Measurements from ENCODE around the gene TBC1D9B. TPM values are rescaled to one million over a fixed set of nuclear protein-coding genes. Genes with fewer than 3 reads are reported as not detected.

Gene TBC1D9B
- total RNA-seq, 1 donor, result 72.2 TPM

GRCh38 chr5:179870952-179871351 lies 36.7 kb downstream of the TBC1D9B start:
- no peak for DNase-seq (ENCODE audit: low read depth in 2 of 3, low spot score in 2 of 3)

GRCh38 chr5:179870403-179870903 lies 37.2 kb downstream of the TBC1D9B start:
- DNase-seq (ENCODE audit: low read depth in 2 of 3, low spot score in 2 of 3), result peak in 2 of 3 donors; percentile 56 to 57

DNA sequence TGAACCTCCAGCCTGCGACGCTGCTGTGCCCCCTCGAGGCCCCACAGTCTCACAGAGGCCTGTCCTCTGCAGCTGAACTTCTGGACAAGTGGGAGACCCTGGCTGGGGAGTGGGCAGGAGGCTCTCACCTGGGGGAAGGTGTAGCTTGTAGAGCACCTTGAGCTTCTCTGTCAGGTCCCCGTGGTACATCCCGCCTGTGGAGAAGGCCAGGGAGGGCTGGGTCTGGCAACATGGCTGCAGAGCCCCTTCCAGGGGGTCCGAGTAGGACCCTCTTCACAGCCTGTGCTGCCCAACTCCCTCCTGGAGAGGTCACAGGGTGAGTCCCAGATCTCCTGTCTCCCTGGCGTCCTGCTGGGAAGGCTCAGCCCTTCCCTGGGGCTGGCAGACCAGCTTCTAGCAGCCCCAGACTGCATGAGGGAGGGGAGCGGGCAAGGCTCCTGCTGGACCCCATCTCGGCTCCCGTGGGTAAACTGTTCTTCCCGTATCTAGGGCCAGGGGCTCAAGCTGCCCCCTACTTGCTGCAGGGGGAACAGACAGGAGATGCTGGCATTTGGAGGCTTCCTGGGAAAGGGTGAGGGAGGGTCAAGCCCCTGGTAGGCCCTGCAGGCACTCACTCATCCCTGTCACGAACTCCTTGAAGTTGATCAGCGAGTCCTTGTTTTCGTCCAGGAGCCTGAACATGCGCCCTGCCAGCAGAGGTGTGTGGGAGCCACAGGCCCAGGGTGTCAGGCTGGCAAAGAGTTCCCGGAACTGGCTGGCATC lies 37.9 kb downstream of the TBC1D9B start:
- no peak for DNase-seq (ENCODE audit: low read depth in 2 of 3, low spot score in 2 of 3)

DNA sequence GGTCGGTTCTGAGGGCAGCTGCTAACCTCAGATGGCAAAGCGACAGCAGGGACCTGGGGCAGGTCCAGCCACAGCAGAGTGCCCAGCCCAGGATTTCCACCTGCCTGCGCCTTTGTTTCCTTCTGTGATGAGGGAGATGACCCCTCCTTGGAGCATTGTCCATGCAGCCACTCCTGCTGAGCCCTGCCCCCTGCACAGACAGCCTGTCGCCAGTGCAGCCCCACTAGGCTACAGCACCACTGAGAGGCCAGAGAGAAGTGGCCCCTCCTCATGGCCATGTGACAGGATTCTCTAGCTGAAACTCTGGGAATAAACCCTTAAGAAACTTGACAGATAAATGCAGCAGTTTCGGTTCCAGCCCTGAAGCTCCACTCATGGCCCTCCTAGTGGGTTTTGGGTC lies 38.6 kb downstream of the TBC1D9B start:
- no peak for DNase-seq (ENCODE audit: low read depth in 2 of 3, low spot score in 2 of 3)

GRCh38 chr5:179868541-179868940 lies 39.2 kb downstream of the TBC1D9B start:
- no peak for DNase-seq (ENCODE audit: low read depth in 2 of 3, low spot score in 2 of 3)

- DNase-seq (ENCODE audit: low read depth in 2 of 3, low spot score in 2 of 3), result no peak
Measured at GRCh38 chr5:179867476-179867875, 40.2 kb downstream of the TBC1D9B start.

DNA sequence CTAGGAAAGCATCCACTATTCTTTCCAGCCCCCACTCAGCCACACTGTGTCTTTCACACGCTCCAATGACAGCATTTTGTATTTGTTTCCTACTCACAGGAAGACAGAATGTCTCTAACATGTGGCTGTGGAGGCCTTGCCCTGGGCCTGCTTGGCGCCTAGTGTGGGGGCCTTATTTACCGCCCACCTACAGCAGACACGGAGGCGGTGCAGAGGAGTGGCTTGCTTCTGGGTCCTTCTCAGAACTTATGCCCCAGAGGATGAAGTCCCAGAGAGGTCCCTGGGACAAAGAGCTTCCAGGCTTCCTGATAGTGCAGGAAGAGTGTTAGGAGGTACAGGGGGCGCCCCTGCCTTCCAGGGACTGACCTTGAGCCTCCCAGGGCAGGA lies 40.6 kb downstream of the TBC1D9B start:
- no peak for DNase-seq (ENCODE audit: low read depth in 2 of 3, low spot score in 2 of 3)

DNA sequence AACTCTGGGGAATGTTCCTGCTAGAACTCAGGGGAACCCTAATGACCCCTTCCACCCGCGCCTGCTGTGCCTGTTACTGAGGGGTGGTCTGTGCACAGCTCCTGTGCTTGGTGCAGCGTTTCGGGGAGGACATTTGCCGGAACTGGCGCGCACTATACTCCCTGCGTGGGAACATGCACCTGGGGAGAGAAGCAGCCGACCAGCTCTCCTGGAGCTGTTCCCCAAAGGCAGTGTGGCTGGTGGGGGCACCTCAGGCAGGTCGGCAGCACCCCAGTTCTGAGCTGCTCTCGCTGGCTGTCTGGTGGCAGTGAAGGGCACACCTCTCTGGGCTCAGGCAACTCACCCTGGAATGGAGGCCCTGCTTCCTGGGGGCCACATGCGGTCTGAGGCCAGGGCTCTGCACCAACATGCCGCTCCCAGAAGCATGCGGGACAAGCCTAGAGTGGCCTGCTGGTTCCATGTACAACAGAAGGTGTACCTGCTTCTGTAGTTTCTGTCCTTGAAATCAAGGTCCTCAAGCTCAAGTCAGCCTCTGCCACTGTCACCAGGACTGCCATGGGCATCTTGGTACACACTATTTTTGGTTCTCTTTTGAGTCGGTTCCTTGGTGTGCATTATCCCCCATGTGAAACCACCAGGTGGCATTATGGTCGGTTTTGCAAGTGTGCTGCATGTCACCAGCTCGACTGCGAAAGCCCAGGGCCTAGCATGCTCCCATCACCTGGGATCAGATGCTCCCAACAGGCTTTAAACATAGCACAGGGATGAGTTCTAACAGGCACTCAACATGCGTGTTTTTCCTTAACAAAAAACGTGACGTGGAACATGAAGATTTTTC lies 41.2 kb downstream of the TBC1D9B start:
- DNase-seq (ENCODE audit: low read depth in 2 of 3, low spot score in 2 of 3), result peak in 1 of 3 donors; percentile 20

- no peak for DNase-seq (ENCODE audit: low read depth in 2 of 3, low spot score in 2 of 3)
Measured at GRCh38 chr5:179865491-179866240, 42.0 kb downstream of the TBC1D9B start.

- DNase-seq (ENCODE audit: low read depth in 2 of 3, low spot score in 2 of 3), result no peak
Measured at GRCh38 chr5:179864686-179865085, 43.0 kb downstream of the TBC1D9B start.

DNA sequence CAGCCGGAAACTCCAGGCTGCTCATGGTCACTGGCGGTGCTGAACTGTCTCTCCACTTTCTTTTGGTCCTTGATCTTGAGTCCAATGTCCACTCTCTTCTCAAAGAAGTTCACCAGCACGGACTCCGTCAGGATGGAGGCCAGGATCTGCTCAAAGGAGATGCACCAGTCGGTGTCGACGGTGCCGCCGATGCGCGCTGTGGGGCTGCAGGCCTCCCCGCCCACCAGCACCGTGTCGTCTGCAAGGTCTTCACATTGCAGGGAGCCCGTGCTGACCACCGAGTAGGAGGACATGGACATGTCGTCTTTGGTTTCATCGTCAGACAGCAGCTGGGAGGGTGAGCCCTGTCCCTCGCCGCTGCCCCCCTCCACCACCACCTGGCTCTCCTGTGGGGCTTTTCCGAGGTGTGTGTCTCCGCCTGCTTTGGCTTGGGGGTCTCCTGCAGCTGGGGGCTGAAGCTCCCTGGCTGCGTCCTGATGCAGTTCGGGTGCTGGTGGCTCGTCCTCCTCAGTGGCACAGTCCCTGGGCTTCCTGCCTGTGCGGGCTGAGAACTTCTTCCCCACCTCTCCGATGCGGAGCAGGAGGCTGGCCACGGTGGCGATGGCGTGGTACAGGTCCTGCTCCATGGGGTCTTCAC lies 44.1 kb downstream of the TBC1D9B start:
- DNase-seq (ENCODE audit: low read depth in 2 of 3, low spot score in 2 of 3), result no peak

- no peak for DNase-seq (ENCODE audit: low read depth in 2 of 3, low spot score in 2 of 3)
Measured at GRCh38 chr5:179862891-179863290, 44.8 kb downstream of the TBC1D9B start.

DNA sequence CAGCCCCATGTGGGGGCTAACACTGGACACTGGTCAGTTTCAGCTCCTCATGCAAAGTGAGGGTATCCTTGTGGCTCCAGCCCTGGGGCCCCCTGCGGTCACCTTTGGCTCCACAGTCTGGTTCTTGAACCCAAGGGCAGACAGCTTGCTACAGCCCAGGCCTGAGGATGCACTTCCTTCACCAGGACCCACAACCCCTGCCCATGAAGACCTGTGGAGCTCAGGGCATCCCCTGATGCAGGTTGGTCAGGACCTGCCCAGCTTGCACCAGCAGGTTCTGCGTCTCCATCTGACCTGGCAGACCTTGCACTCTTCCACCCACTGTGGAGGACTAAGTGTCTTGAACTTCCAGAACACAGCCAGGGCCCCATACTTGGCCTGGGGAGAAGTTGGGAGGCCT lies 45.4 kb downstream of the TBC1D9B start:
- no peak for DNase-seq (ENCODE audit: low read depth in 2 of 3, low spot score in 2 of 3)

DNA sequence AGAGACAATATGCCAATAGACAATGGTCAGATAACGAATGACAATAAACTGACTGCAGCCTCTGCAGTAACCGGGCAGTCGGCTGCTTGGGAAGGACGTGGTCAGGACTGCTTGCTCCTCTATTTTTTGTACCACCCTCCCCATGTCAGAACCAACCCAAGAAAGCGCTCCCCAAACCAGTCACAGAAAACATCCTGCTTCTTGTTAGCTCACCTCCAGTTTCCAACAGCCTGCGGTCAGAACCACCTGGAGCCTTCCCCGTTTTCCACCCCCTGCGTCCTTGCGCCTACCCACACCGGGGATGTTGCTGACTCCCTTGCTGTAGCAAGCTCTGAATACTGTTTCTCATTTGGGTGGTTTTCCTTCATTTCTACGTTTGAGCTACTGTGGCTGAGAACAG lies 47.4 kb downstream of the TBC1D9B start:
- no peak for DNase-seq (ENCODE audit: low read depth in 2 of 3, low spot score in 2 of 3)

DNA sequence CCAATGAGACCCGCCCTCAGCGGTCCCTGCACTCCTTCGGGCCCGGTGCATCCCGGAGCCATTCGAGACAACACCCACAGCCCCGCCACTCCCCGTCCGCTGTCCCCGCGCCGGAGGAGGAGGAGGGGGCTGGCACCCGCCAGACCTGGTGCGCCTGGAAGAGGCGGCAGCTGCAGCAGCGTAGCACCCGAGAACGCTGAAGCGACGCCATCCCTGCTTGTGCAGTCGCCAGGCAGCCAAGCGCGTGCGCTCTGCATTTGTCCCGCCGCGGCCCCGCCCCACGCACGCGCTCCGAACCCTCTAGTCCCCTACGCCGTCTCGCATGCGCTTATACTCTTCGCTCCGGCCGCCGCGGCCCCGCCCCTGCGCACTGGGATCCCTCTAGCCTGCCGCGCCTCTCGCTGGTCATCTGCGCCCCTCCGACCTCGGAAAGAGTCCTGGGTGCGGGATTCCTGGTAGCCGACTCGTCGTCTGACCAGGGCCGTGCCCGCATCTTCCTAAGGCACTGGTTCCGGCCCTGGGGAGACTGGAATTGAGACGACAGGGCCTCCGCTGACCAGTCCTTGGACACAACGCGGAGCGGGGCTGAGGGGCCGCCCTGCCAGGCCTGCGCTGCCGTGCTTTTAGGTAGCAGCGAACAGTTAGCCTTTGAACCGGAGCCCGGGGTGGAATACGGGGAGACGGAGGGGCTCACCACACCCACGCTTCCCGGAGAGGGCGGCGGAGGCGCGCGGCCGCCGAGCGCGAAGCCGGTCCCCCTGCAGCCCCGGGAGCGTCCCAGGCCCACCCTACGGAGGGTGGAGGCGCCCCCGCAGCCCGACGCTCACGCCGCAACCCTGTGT lies 48.9 kb downstream of the TBC1D9B start, which contains the start of gene MRNIP:
Gene MRNIP, minus strand, starts transcription at position 232 of the 842 bp plus-strand sequence. Its CDS starts 21 bp downstream, at position 211.
- peak; percentile 73 to 93 (median 91) for DNase-seq (ENCODE audit: low read depth in 2 of 3, low spot score in 2 of 3)

- peak in 1 of 3 donors; percentile 27 for DNase-seq (ENCODE audit: low read depth in 2 of 3, low spot score in 2 of 3)
Measured at GRCh38 chr5:179858241-179858585, 49.5 kb downstream of the TBC1D9B start.

- DNase-seq (ENCODE audit: low read depth in 2 of 3, low spot score in 2 of 3), result no peak
Measured at GRCh38 chr5:179854356-179854755, 53.3 kb downstream of the TBC1D9B start.

GRCh38 chr5:179852993-179853547 lies 54.6 kb downstream of the TBC1D9B start:
- DNase-seq (ENCODE audit: low read depth in 2 of 3, low spot score in 2 of 3), result no peak

GRCh38 chr5:179841621-179842020 lies 66.1 kb downstream of the TBC1D9B start:
- no peak for DNase-seq (ENCODE audit: low read depth in 2 of 3, low spot score in 2 of 3)
